HUDEP-2 (cell line): ENCODE results near the gene ATG10.
A peak's percentile ranks its signal among the peaks of the same experiment; 100 is the strongest.
"Not testable (repeated sequence)": the region's sequence is repeated elsewhere in the genome, so short reads cannot be mapped to it uniquely, and the experiment has no call there.

Source experiments
- DNase-seq, 76 experiments: peaks; one replicate each; lab custom pipeline; 2025; ENCODE audit not compliant: unreplicated experiment in 76 of 76; lab: John Stamatoyannopoulos, UW

Gene ATG10

DNA sequence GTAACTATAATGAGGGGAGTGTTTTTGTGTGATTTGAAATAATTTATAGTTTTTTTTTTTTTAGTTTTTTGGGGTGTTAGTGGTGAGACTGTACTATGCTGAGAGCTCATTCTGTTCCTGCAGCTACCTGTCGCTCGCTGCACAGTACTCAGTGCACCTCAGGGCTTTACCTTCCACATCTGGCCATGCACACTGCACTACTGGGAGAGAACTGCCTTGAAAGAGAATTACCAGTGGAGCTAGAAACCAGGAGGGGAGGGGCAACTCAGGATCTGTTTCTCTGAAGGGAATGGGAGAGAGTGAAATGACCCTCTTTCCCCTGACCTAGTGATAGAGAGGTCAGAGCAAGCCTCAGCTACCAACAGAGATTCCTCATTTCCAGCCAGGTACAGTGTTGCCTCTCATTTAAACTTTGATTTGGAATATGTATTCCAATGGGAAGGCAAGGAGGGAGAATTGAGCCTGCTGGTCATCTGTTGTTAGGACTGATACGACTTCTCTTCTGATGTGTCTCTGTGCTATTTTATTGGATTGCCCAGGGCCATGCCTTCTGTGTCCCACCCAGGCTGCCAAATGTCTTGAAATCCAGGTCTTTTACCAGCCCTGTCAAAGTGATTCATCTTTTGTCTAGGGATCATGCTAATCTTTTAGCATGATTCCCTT lies 8.9 kb downstream of the ATG10 start:
- no peak for DNase-seq

DNA sequence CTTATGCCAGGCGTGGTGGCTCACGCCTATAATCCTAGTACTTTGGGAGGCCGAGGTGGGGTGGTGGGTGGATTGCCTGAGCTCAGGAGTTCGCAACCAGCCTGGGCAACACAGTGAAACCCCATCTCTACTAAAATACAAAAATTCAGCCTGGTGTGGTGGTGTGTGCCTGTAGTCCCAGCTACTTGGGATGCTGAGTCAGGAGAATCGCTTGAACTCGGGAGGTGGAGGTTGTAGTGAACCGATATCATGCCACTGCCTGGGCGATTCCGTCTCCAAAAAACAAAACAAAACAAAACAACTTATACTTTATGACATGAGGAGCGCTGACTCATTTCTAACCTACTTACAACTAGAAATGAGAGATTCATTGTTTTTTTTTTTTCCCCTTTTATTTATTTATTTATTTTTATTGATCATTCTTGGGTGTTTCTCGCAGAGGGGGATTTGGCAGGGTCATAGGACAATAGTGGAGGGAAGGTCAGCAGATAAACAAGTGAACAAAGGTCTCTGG lies 10.4 kb downstream of the ATG10 start:
- DNase-seq, result not testable (repeated sequence)

DNA sequence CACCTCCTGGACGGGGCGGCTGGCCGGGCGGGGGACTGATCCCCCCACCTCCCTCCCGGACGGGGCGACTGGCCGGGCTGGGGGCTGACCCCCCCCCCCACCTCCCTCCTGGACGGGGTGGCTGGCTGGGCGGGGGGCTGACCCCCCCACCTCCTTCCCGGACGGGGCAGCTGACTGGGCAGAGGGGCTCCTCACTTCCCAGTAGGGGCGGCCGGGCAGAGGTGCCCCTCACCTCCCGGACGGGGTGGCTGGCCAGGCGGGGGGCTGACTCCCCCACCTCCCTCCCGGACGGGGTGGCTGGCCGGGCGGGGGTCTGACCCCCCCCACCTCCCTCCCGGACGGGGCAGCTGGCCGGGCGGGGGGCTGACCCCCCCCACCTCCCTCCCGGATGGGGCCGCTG lies 11.3 kb downstream of the ATG10 start:
- not testable (repeated sequence) for DNase-seq

DNA sequence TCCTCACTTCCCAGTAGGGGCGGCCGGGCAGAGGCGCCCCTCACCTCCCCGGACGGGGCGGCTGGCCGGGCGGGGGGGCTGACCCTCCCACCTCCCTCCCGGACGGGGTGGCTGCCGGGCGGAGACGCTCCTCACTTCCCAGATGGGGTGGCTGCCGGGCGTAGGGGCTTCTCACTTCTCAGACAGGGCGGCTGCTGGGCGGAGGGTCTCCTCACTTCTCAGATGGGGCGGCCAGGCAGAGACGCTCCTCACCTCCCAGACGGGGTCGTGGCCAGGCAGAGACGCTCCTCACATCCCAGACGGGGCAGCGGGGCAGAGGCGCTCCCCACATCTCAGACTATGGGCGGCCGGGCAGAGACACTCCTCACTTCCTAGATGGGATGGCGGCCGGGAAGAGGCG lies 11.7 kb downstream of the ATG10 start:
- DNase-seq, result not testable (repeated sequence)

DNA sequence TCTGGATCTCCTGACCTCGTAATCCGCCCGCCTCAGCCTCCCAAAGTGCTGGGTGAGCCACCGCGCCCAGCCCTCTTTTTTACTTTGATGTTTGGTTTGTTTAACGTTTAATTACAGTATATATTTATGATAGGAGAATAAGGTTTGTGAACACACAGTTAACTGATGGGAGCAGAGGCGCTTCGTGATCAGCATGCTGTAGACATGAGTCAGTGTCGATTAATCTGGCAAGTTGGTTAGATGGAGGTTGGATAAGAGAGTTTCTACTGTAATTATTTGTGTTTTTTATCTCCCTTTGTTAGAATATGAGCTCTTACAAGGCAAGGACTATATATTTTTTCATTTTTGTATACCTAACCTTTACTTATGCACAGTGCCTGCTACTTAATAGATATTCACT lies 14.3 kb downstream of the ATG10 start:
- DNase-seq, result no peak

DNA sequence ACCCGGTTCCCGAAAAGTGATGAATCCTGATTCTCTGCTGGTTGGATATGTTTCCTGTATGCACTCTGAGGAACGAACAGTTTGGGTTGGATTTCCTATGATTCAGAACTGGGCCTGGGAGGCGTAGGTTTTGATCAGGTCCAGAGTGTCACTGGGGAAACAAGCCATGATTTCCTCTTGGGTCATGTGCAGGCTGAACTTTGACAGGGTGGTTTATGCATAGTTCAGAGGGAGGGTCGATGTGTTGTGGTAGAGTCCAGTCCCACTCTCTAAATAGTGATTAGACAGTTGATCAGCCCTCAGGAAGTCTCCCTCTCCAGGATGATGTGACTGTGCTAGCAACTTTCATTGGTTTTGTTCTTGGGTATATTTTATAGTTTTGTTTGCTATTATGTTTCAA lies 17.4 kb downstream of the ATG10 start:
- DNase-seq, result no peak

DNA sequence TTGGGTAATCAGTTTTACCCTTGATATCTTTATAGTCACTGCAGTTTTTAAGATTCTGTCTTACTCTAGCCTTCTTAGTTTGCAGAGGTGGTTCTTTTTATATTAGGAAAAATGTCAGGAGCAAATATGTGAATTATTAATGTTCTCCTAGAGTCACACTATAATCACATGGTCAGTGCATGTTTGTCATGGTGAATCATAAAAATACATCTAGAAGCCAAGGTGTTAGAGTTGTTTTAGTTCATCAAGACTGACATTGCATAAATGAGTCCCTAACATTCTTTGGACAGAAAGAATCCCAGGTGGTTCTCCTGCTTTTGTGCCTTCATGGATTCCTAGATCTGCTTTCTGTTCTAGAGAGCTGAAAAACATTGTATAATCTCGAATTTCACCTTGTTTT lies 22.9 kb downstream of the ATG10 start:
- no peak for DNase-seq

DNA sequence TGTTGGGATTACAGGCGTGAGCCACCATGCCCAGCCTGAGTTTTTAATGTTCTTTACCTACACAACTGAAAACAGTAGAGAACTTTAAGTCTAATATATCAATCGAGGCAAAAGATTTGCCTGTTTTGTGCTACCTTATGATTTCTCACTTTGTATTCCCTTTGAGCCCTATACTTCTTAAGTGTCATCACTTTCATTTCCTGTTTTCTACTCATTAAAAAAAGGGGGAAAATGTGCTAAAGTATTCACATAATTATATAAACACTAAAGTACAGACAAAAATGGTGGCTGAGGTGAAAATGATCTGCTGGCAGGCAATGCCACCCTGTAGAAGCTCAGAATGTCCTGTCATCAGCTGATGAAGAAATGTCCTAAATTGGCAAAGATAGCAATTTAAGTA lies 23.6 kb downstream of the ATG10 start:
- DNase-seq, result no peak

DNA sequence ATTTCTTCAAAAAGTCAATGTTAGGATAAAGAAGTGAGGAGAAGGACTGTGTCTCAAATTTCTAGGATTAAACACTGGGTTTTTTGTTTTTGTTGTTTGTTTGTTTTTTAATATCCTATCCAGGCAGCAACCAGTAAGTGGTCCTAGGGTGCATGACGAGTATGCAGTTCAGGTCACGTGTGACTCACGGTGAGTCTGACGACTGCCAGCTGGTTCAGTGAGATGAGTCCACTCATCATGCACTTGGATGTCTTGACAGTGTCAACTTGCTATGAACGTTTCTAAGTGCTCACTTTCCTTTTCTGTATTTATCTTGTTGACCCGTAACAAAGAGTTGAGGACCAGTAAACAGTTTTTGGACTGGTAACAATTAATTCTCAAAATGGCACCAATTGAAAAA lies 32.7 kb downstream of the ATG10 start:
- DNase-seq, result no peak

DNA sequence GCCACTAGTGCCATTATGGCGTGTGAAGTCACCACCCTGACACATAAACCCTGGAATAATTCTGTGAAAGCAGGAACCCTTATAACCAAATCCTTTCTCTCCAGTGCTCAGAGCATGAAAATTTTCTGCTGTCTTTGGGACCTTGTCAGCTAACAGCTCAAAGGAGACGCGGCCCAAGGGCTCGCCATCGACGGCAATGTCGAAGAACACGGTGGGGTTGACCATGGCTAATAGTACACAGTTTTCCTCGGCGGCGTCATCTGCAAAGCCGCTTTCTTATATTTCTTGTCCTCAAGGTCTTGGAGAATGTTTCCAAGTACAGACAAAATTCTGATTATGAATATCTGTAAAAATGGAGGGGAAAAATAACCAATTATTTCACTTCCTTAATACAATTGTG lies 38.0 kb downstream of the ATG10 start:
- not testable (repeated sequence) for DNase-seq

DNA sequence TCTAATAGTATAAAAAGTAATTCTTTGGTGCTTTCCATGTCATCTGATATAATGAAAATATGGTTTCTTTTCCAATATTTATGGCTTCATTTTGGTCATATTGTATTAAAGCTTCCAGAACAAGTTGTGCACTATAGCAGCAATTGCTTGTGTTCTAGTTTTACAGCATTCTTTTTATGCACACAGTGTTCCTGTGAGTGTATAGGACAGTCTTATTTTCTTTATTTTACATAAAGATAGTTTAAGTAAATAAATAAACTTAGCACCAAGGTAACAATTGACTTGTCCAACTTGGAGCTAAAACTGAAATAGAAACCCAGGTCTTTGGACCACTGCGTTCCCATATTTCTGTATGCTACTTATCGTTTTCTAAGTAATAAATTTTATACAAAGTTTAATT lies 38.9 kb downstream of the ATG10 start:
- no peak for DNase-seq

DNA sequence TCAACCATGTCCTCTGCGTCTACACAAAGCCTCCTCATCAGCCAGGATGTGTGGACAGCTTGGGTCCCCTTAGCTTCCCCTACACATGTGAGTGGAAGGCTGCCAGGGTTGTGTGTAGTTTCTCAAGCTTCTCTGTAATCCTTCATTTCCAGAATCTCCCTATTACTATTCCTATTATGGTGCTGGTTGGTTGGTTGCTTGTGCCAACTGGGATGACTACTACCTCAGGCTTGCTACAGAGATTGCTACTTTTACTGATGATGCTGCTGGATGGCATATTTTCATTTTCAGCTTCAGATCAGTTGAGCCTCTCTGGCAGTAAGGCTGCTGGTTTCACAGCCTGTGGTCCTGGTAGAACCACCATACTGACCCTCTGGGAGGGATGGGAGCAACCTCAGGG lies 39.9 kb downstream of the ATG10 start:
- no peak for DNase-seq

- not testable (repeated sequence) for DNase-seq
Measured at GRCh38 chr5:82014644-82015043, 42.8 kb downstream of the ATG10 start.

GRCh38 chr5:82018462-82018861 lies 46.6 kb downstream of the ATG10 start:
- DNase-seq, result peak in 26 of 76 experiments; percentile 2 to 71 (median 11)

GRCh38 chr5:82019342-82020138 lies 47.7 kb downstream of the ATG10 start:
- peak in 17 of 76 experiments; percentile 1 to 64 (median 13) for DNase-seq

DNA sequence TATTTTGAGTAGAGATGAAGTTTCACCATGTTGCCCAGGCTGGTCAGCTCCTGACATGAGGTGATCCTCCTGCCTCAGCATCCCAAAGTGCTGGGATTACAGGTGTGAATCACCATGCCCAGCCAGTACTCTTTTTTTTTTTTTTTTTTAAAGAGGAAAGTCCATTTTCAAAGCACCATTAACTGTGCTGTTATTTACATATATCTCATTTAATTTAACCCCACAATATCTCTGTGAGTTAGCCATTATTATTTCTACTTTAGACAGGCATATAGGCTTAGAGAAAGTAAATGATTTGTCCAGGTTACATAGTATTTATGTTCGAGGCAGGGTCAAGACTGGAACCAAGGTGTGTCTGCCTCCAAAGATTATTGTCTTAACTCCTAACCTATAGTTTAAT lies 50.7 kb downstream of the ATG10 start:
- DNase-seq, result no peak

- DNase-seq, result no peak
Measured at GRCh38 chr5:82023644-82024043, 51.8 kb downstream of the ATG10 start.

- DNase-seq, result no peak
Measured at GRCh38 chr5:82031220-82032119, 59.6 kb downstream of the ATG10 start.

GRCh38 chr5:82042894-82043293 lies 71.1 kb downstream of the ATG10 start:
- not testable (repeated sequence) for DNase-seq

DNA sequence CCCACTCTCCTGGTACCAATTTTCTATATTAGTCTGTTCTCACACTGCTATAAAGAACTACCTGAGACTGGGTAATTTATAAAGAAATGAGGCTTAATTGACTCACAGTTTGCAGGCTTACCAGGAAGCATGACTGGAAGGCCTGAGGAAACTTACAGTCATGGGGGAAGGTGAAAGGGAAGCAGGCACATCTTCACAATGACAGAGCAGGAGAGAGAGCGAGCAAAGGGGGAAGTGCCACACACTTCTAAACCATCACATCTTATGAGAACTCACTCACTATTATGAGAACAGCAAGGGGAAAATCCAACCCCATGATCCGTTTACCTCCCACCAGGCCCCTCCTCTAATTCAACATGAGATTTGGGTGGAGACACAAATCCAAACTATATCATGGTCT lies 72.2 kb downstream of the ATG10 start:
- no peak for DNase-seq
